Ovary (tissue), 9 donors: ENCODE measurements around the gene OGFOD3. TPM values are rescaled to one million over a fixed set of nuclear protein-coding genes. Genes with fewer than 3 reads are reported as not detected.
A peak's percentile ranks its signal among the peaks of the same experiment; 100 is the strongest.

Source experiments
- DNase-seq, 5 donors: peaks; one replicate each; pipeline ENCODE4 v3.0.0-alpha.2; 2019 to 2020
- H3K27ac ChIP-seq, 2 donors: fragments of 200-600 bp; one replicate each; pipeline versions ENCODE4 v1.5.1 to v1.8.0; 2019 to 2022
- H3K27me3 ChIP-seq: fragments of 200-600 bp; one replicate; pipeline ENCODE4 v1.8.0; 2022
- H3K36me3 ChIP-seq: fragments of 200-600 bp; sonication (generic); one replicate; pipeline ENCODE4 v1.5.1; 2019
- H3K4me1 ChIP-seq: one replicate; pipeline ENCODE4 v1.8.1; 2013; ENCODE audit warnings: mild to moderate bottlenecking, moderate library complexity; ENCODE audit not compliant: insufficient read depth
- H3K4me3 ChIP-seq: fragments of 200-600 bp; sonication (generic); one replicate; pipeline ENCODE4 v1.5.1; 2017
- H3K9me3 ChIP-seq, 2 donors: fragments of 200-600 bp in 1 of 2; sonication (generic) in 1 of 2; one replicate each; pipeline versions ENCODE4 v1.5.1 to v1.8.1; 2013 to 2019; ENCODE audit warnings: mild to moderate bottlenecking in 1 of 2, moderate library complexity in 1 of 2
- CTCF ChIP-seq, 3 donors: fragments of 450-650 bp in 2 of 3; fragments of 200-600 bp in 1 of 3; IDR thresholded peaks; one replicate each; pipeline versions ENCODE4 v1.5.1 to v1.8.0; 2016 to 2022; ENCODE audit warnings: antibody characterized with exemption in 3 of 3, mild to moderate bottlenecking in 1 of 3
- EP300 ChIP-seq: sonication (generic); formaldehyde crosslinking; IDR thresholded peaks from one replicate; pipeline ENCODE4 v1.6.1; 2017; ENCODE audit warnings: antibody characterized with exemption
- POLR2A ChIP-seq: fragments of 450-650 bp; IDR thresholded peaks from one replicate; pipeline ENCODE4 v1.6.1; 2017; ENCODE audit warnings: antibody characterized with exemption, mild to moderate bottlenecking, moderate library complexity
- WGBS, 3 donors: extraction: QIAGEN DNeasy Blood & Tissue Kit in 1 of 3; methylation state at CpG; one replicate each; pipeline versions ENCODE4 v1.1.5 to v1.1.7; 2013 to 2017; 5-methylcytosine and 5-hydroxymethylcytosine counted together
- intact Hi-C, 4 donors: fragments of 100-400 bp; cut with DNase I; formaldehyde crosslinking; loops; one replicate each; pipeline versions ENCODE4 v1.11.0 to v1.15.1; 2022 to 2023
- polyA plus RNA-seq, 2 donors: library from polyadenylated mRNA; stranded (reverse); fragments of 200-250 nt in 1 of 2; fragments of 350-450 nt in 1 of 2; fragmentation: Illumina TruSeq in 1 of 2; extraction: RNeasy Lipid Tissue Mini Kit (QIAGEN cat#74804) in 1 of 2; gene quantifications; one replicate each; pipeline ENCODE4 v1.2.3, GENCODE V29; 2013 to 2014
- total RNA-seq, 7 donors: library from RNA; depleted of rRNA in 2 of 7; stranded (reverse); fragments of >200 nt in 2 of 7; fragmentation: NEBNext Ultra II Directional in 3 of 7; extraction: Animal tissue kit (Norgen Biotek cat#: 25700) in 3 of 7; gene quantifications; one replicate each; pipeline versions ENCODE4 v1.1.0 to v1.2.4, GENCODE V29; 2016 to 2023
- donor health status: DM: no; HTN: no; CAD: no; lungs with moderate emphysema.
- donor health status: DM: no; HTN: no; CAD: no.
- donor health status: Bipolar disorder and iron deficiency.
- donor health status: DM: yes; HTN: yes; CAD: no.
- donor health status: DM: no; HTN: no; CAD: no.
- donor health status: DM: yes; HTN: yes; CAD: no.

Gene OGFOD3
- total and polyA plus RNA-seq, 9 donors = 14.4 to 37.8 (median 29.4) TPM

GRCh38 chr17:82439194-82439828, 20.9 kb upstream of the OGFOD3 start:
- H3K4me1 ChIP-seq = peaks cover 7% of the 10 kb centered on the region
- H3K4me3 ChIP-seq = no peak overlapping the region
- no peak overlapping the region for H3K27ac ChIP-seq
- H3K36me3 ChIP-seq = no peaks in the 10 kb centered on the region
- TF ChIP-seq EP300 (no peak), POLR2A (no peak), CTCF (IDR thresholded peaks at IDR 0.05) (no peak)
- peak in 1 of 5 donors; percentile 27 for DNase-seq
- 83 to 88% (median 84%) methylated on average over 25 to 29 of the region's 29 CpGs for WGBS, 3 donors
- H3K9me3 ChIP-seq = no peaks in the 10 kb centered on the region
- no peaks in the 10 kb centered on the region for H3K27me3 ChIP-seq
- intact Hi-C loops = no loop called here

- no peak overlapping the region for H3K27ac ChIP-seq
- H3K36me3 ChIP-seq = no peaks in the 10 kb centered on the region
- H3K4me3 ChIP-seq = no peak overlapping the region
- peaks cover 3% of the 10 kb centered on the region for H3K4me1 ChIP-seq
- WGBS, 3 donors = 76 to 83% (median 78%) methylated on average over 25 to 26 of the region's 26 CpGs
- DNase-seq = no peak
- no peaks in the 10 kb centered on the region for H3K27me3 ChIP-seq
- TF ChIP-seq EP300 = no peak
- no peak for TF ChIP-seq CTCF (IDR thresholded peaks at IDR 0.05)
- no peak for TF ChIP-seq POLR2A
- intact Hi-C loops = no loop called here
- no peaks in the 10 kb centered on the region for H3K9me3 ChIP-seq
These were observed 20.2 kb upstream of the OGFOD3 start for GRCh38 chr17:82438401-82439193.

- intact Hi-C loops = no loop called here
- Histone ChIP-seq H3K36me3 (no peaks in the 10 kb centered on the region), H3K4me1 (no peaks in the 10 kb centered on the region), H3K27ac (no peak overlapping the region), H3K9me3 (no peaks in the 10 kb centered on the region), H3K27me3 (no peaks in the 10 kb centered on the region), H3K4me3 (no peak overlapping the region)
- TF ChIP-seq EP300 (no peak), CTCF (IDR thresholded peaks at IDR 0.05) (no peak), POLR2A (no peak)
- 82 to 86% (median 85%) methylated on average over 18 of the region's 18 CpGs for WGBS, 3 donors
- DNase-seq = peak in 1 of 5 donors; percentile 25
These were observed 18.9 kb upstream of the OGFOD3 start for GRCh38 chr17:82437325-82437668.

- intact Hi-C loops = no loop called here
- DNase-seq = no peak
- H3K9me3 ChIP-seq = no peaks in the 10 kb centered on the region
- H3K4me3 ChIP-seq = no peak overlapping the region
- H3K4me1 ChIP-seq = no peaks in the 10 kb centered on the region
- no peak overlapping the region for H3K27ac ChIP-seq
- H3K36me3 ChIP-seq = no peaks in the 10 kb centered on the region
- 81 to 85% (median 82%) methylated on average over 30 to 36 of the region's 36 CpGs for WGBS, 3 donors
- no peak for TF ChIP-seq POLR2A
- TF ChIP-seq EP300 = no peak
- TF ChIP-seq CTCF (IDR thresholded peaks at IDR 0.05) = no peak
- no peaks in the 10 kb centered on the region for H3K27me3 ChIP-seq
These were observed 18.4 kb upstream of the OGFOD3 start for GRCh38 chr17:82436601-82437324.
